Bronchial smooth muscle cell (primary cell): ENCODE results near the gene FABP6. TPM values are rescaled to one million over a fixed set of nuclear protein-coding genes. Genes with fewer than 3 reads are reported as not detected.

Experiments
- total RNA-seq: library from RNA; depleted of rRNA; stranded (reverse); fragments of >200 nt; gene quantifications from 2 replicates; pipeline ENCODE4 v1.2.1, GENCODE V29; 2014

FABP6 gene, protein sequence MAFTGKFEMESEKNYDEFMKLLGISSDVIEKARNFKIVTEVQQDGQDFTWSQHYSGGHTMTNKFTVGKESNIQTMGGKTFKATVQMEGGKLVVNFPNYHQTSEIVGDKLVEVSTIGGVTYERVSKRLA
- not detected in 2 replicates for total RNA-seq

DNA sequence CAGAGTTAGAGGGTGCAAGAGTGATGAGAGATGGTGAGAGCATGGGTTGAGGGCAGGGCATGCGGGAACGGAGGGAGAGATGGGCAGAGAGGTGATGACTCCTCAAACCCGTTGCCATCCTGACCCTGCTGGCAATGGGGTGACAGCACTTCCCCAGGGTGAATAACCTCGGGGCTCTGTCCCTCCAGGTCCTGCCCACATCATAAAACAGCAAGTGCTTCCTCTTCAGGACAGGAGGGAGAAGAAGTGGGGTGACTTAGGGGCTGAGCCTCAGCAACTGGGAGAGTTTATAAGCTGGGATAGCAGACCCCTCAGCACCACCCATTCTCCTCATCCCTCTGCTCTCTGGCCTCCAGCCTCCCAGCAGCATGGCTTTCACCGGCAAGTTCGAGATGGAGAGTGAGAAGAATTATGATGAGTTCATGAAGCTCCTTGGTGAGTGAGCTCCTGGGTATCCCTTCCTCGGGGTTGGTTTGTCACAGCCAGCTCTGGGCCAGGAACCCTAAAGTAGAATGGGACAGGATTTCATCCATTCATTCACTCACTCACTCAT is at the start of gene FABP6:
Gene FABP6 (plus strand): TSS at position 317 of the 553 bp plus-strand sequence. CDS start 52 bp downstream, at position 369.

Other genes with a start within 250 kb of the FABP6 start
- 25.1 and 41.3 TPM in 2 replicates for gene TTC1, start 220.4 kb upstream of the FABP6 start, total RNA-seq
- 7.9 and 10.7 TPM in 2 replicates for gene PWWP2A, start 110.1 kb upstream of the FABP6 start, total RNA-seq
- under 0.01 and 0.09 TPM in 2 replicates for gene CCNJL, start 83.1 kb downstream of the FABP6 start, total RNA-seq
- gene C1QTNF2, start 141.1 kb downstream of the FABP6 start, total RNA-seq = 0.32 and 0.86 TPM in 2 replicates
- gene FAM200C, start 170.5 kb downstream of the FABP6 start, total RNA-seq = 3.0 and 3.2 TPM in 2 replicates
- 95.5 and 110 TPM in 2 replicates for gene SLU7, start 189.6 kb downstream of the FABP6 start, total RNA-seq
- gene PTTG1, start 192.3 kb downstream of the FABP6 start, total RNA-seq = 31.8 and 54.9 TPM in 2 replicates